T-cell (primary cell): ENCODE results near the gene MINK1. TPM values are rescaled to one million over a fixed set of nuclear protein-coding genes. Genes with fewer than 3 reads are reported as not detected.

Experiments
- ATAC-seq, 4 experiments: fragments of 200-7000 bp in 3 of 4; fragments of 150-1000 bp in 1 of 4; cut with Tn5 transposase; replicated peaks in 1 of 4; 1 replicate in 3 of 4; 2 replicates in 1 of 4; pipeline ENCODE4 v1.10.0; 2021; ENCODE audit warnings: moderate library complexity in 3 of 4, mild to moderate bottlenecking in 2 of 4, moderate number of reproducible peaks in 1 of 4
- CTCF ChIA-PET, 2 donors: fragments of 300-600 bp; sonication (Branson Sonifier 250); formaldehyde crosslinking; loops; one replicate each; lab custom pipeline; 2022; ENCODE audit warnings: antibody characterized with exemption in 2 of 2; lab: Charles Lee
- POLR2A ChIA-PET, 2 donors: fragments of 300-600 bp; sonication (Branson Sonifier 250); formaldehyde crosslinking; loops; one replicate each; lab custom pipeline; 2022; ENCODE audit warnings: antibody characterized with exemption in 2 of 2; lab: Charles Lee
- DNase-seq, 35 experiments: peaks; one replicate each; pipeline versions ENCODE4 v3.0.0 to v3.0.0-alpha.2; 2013 to 2023
- H3K27ac ChIP-seq: one replicate; pipeline ENCODE4 v1.5.1; 2013; ENCODE audit warnings: low read length
- H3K27me3 ChIP-seq, 2 experiments: replicated peaks in 1 of 2; 1 replicate in 1 of 2; 2 replicates in 1 of 2; pipeline versions ENCODE4 v1.6.1 to v1.7.0; 2013; ENCODE audit warnings: low read length in 1 of 2, mixed read lengths in 1 of 2; ENCODE audit not compliant: control insufficient read depth in 2 of 2, insufficient read depth in 2 of 2; ENCODE audit errors: extremely low read depth in 1 of 2
- H3K36me3 ChIP-seq, 2 donors: 1 replicate in 1 of 2; 2 replicates in 1 of 2; pipeline versions ENCODE4 v1.6.1 to v1.7.0; 2013; ENCODE audit warnings: low read length in 1 of 2; ENCODE audit not compliant: control insufficient read depth in 2 of 2, insufficient read depth in 1 of 2; ENCODE audit errors: extremely low read depth in 1 of 2
- H3K4me1 ChIP-seq, 2 experiments: 1 replicate in 1 of 2; 2 replicates in 1 of 2; pipeline versions ENCODE4 v1.6.1 to v1.7.0; 2013; ENCODE audit warnings: low read length in 2 of 2, mixed read lengths in 1 of 2; ENCODE audit not compliant: insufficient read depth in 2 of 2, control insufficient read depth in 1 of 2; ENCODE audit errors: extremely low read depth in 1 of 2
- H3K4me3 ChIP-seq, 2 donors: 1 replicate in 1 of 2; 2 replicates in 1 of 2; pipeline versions ENCODE4 v1.5.1 to v1.7.0; 2013; ENCODE audit warnings: mild to moderate bottlenecking in 2 of 2, low read length in 1 of 2, moderate library complexity in 1 of 2; ENCODE audit not compliant: control insufficient read depth in 1 of 2; ENCODE audit errors: extremely low read depth in 1 of 2
- H3K9me3 ChIP-seq: 2 replicates; pipeline ENCODE4 v1.7.0; 2013
- H3K27ac Mint-ChIP-seq, 2 donors: one replicate each; pipeline ENCODE4 v1.8.0; 2020 to 2021; ENCODE audit warnings: mild to moderate bottlenecking in 2 of 2, mixed read lengths in 2 of 2
- H3K27me3 Mint-ChIP-seq, 2 donors: one replicate each; pipeline ENCODE4 v1.8.0; 2021 to 2022; ENCODE audit warnings: mixed read lengths in 2 of 2
- H3K36me3 Mint-ChIP-seq: one replicate; pipeline ENCODE4 v1.8.0; 2021; ENCODE audit warnings: mixed read lengths
- H3K4me1 Mint-ChIP-seq, 3 donors: one replicate each; pipeline ENCODE4 v1.8.0; 2020 to 2022; ENCODE audit warnings: mixed read lengths in 3 of 3, mild to moderate bottlenecking in 1 of 3
- H3K4me3 Mint-ChIP-seq, 3 donors: one replicate each; pipeline ENCODE4 v1.8.0; 2020 to 2022; ENCODE audit warnings: mild to moderate bottlenecking in 3 of 3, mixed read lengths in 3 of 3, moderate library complexity in 3 of 3
- H3K9me3 Mint-ChIP-seq, 3 donors: one replicate each; pipeline ENCODE4 v1.8.0; 2020 to 2022; ENCODE audit warnings: mixed read lengths in 3 of 3
- WGBS: methylation state at CpG from one replicate; pipeline ENCODE4 v1.1.5; 2013; ENCODE audit warnings: missing lambda C conversion rate; ENCODE audit not compliant: insufficient coverage; 5-methylcytosine and 5-hydroxymethylcytosine counted together
- total RNA-seq, 35 experiments: library from RNA in 6 of 35; stranded (reverse) in 6 of 35; fragments of 120-200 nt in 1 of 35; gene quantifications; one replicate each; pipeline versions ENCODE4 v1.2.1 to v1.2.4 and lab custom pipeline; 2013 to 2026

Gene MINK1
- total RNA-seq, 5 donors from 2014 or later (not counting 1 experiment from before 2014, with no cell fraction given) = 156 to 189 (median 164) TPM

- Mint-ChIP-seq H3K27ac (no peak overlapping the region), H3K4me1 (peaks cover 0 to 2% (median 0%) of the 10 kb centered on the region in 3 donors), H3K9me3 (no peaks in the 10 kb centered on the region), H3K27me3 (no peaks in the 10 kb centered on the region), H3K4me3 (no peak overlapping the region), H3K36me3 (peaks cover 25% of the 10 kb centered on the region)
- DNase-seq = peak in 34 of 35 experiments; percentile 30 to 79 (median 61)
- H3K27ac ChIP-seq = no peak overlapping the region
- H3K9me3 ChIP-seq = no peaks in the 10 kb centered on the region
- H3K4me3 ChIP-seq = no peak overlapping the region
- peaks cover 33 to 61% of the 10 kb centered on the region in 2 donors for H3K36me3 ChIP-seq
- peak; percentile 79 to 96 (median 88) for ATAC-seq
- no peaks in the 10 kb centered on the region for H3K27me3 ChIP-seq
- POLR2A ChIA-PET = no interaction called here
- CTCF ChIA-PET = interaction anchor here in 1 of 2 donors (1.6 kb wide), 1 partner anchor 150 kb away, joined by 6 read pairs; the partner anchor contains the start of gene MED11
- whole genome bisulfite sequencing = no CpG with 5 or more reads among the region's 9 CpGs
- H3K4me1 ChIP-seq = peaks cover 0 to 7% of the 10 kb centered on the region in 2 experiments
Observed at GRCh38 chr17:4881761-4882555, 48.8 kb downstream of the MINK1 start.

GRCh38 chr17:4884489-4884888, 51.3 kb downstream of the MINK1 start:
- Histone ChIP-seq H3K4me1 (peaks cover 0 to 7% of the 10 kb centered on the region in 2 experiments), H3K27ac (no peak overlapping the region), H3K36me3 (peaks cover 32 to 69% of the 10 kb centered on the region in 2 donors), H3K27me3 (no peaks in the 10 kb centered on the region), H3K9me3 (no peaks in the 10 kb centered on the region), H3K4me3 (no peak overlapping the region)
- Mint-ChIP-seq H3K27me3 (no peaks in the 10 kb centered on the region), H3K4me3 (no peak overlapping the region), H3K4me1 (peaks cover 0 to 2% (median 2%) of the 10 kb centered on the region in 3 donors), H3K9me3 (no peaks in the 10 kb centered on the region), H3K27ac (no peak overlapping the region), H3K36me3 (peaks cover 31% of the 10 kb centered on the region)
- CTCF ChIA-PET = interaction anchor here in 1 of 2 donors (1.0 kb wide), 1 partner anchor 174 kb away, joined by 7 read pairs; the partner anchor contains the start of gene ARRB2
- DNase-seq = no peak
- POLR2A ChIA-PET = no interaction called here
- 96% methylated on average over 4 of the region's 4 CpGs for WGBS
- no peak for ATAC-seq

- Histone ChIP-seq H3K9me3 (no peaks in the 10 kb centered on the region), H3K27ac (no peak overlapping the region), H3K27me3 (no peaks in the 10 kb centered on the region), H3K4me1 (peaks cover 0 to under 1% of the 10 kb centered on the region in 2 experiments), H3K36me3 (peaks cover 34 to 70% of the 10 kb centered on the region in 2 donors), H3K4me3 (no peak overlapping the region)
- 94% methylated on average over 6 of the region's 12 CpGs for WGBS
- H3K27me3 Mint-ChIP-seq = no peaks in the 10 kb centered on the region
- H3K4me1 Mint-ChIP-seq = peaks cover 0 to 2% (median 1%) of the 10 kb centered on the region in 3 donors
- no peak overlapping the region for H3K4me3 Mint-ChIP-seq
- ATAC-seq (no peak), DNase-seq (no peak)
- POLR2A ChIA-PET = no interaction called here
- H3K27ac Mint-ChIP-seq = no peak overlapping the region
- CTCF ChIA-PET = no interaction called here
- H3K36me3 Mint-ChIP-seq = peaks cover 38% of the 10 kb centered on the region
- H3K9me3 Mint-ChIP-seq = no peaks in the 10 kb centered on the region
Observed at GRCh38 chr17:4886830-4887229, 53.7 kb downstream of the MINK1 start.

GRCh38 chr17:4887581-4887980, 54.4 kb downstream of the MINK1 start:
- WGBS = 93% methylated on average over 10 of the region's 18 CpGs
- DNase-seq = no peak
- Mint-ChIP-seq H3K9me3 (no peaks in the 10 kb centered on the region), H3K36me3 (peaks cover 38% of the 10 kb centered on the region), H3K27ac (no peak overlapping the region), H3K4me3 (no peak overlapping the region), H3K27me3 (no peaks in the 10 kb centered on the region), H3K4me1 (peaks cover 0 to 2% (median 0%) of the 10 kb centered on the region in 3 donors)
- H3K4me1 ChIP-seq = no peaks in the 10 kb centered on the region
- POLR2A ChIA-PET = no interaction called here
- peaks cover 32 to 75% of the 10 kb centered on the region in 2 donors for H3K36me3 ChIP-seq
- CTCF ChIA-PET = interaction anchor here in 1 of 2 donors (0.5 to 1.8 kb wide), 4 partner anchors 12 to 186 kb away, joined by 3 to 7 read pairs (median 4); partner anchors contain the start of genes ARRB2 and C17orf107
- no peak overlapping the region for H3K4me3 ChIP-seq
- no peaks in the 10 kb centered on the region for H3K27me3 ChIP-seq
- ATAC-seq = no peak
- no peaks in the 10 kb centered on the region for H3K9me3 ChIP-seq
- H3K27ac ChIP-seq = no peak overlapping the region

GRCh38 chr17:4891411-4892410, 58.6 kb downstream of the MINK1 start:
- Histone ChIP-seq H3K27ac (no peak overlapping the region), H3K27me3 (no peaks in the 10 kb centered on the region), H3K4me3 (no peak overlapping the region), H3K36me3 (peaks cover 25 to 89% of the 10 kb centered on the region in 2 donors), H3K9me3 (no peaks in the 10 kb centered on the region), H3K4me1 (no peaks in the 10 kb centered on the region)
- no peak overlapping the region for H3K4me3 Mint-ChIP-seq
- peaks cover 0 to 2% (median 0%) of the 10 kb centered on the region in 3 donors for H3K4me1 Mint-ChIP-seq
- 94% methylated on average over 31 of the region's 42 CpGs for WGBS
- ChIA-PET POLR2A (interaction anchor here in 1 of 2 donors (0.7 kb wide), 1 partner anchor 159 kb away, joined by 3 read pairs; no protein-coding TSS in a partner anchor), CTCF (interaction anchor here in 1 of 2 donors (1.1 to 1.2 kb wide), 2 partner anchors 7 to 181 kb away, joined by 3 to 5 read pairs; partner anchors contain the start of genes ARRB2 and C17orf107)
- H3K36me3 Mint-ChIP-seq = peaks cover 32% of the 10 kb centered on the region
- H3K27ac Mint-ChIP-seq = no peak overlapping the region
- H3K9me3 Mint-ChIP-seq = no peaks in the 10 kb centered on the region
- ATAC-seq (no peak), DNase-seq (no peak)
- no peaks in the 10 kb centered on the region for H3K27me3 Mint-ChIP-seq
